ENCODE data around the gene VAC14. TPM values are rescaled to one million over a fixed set of nuclear protein-coding genes. Genes with fewer than 3 reads are reported as not detected.

The VAC14 gene
- total RNA-seq, 2 donors from 2014 or later, result 26.5 to 27.7 TPM

DNA sequence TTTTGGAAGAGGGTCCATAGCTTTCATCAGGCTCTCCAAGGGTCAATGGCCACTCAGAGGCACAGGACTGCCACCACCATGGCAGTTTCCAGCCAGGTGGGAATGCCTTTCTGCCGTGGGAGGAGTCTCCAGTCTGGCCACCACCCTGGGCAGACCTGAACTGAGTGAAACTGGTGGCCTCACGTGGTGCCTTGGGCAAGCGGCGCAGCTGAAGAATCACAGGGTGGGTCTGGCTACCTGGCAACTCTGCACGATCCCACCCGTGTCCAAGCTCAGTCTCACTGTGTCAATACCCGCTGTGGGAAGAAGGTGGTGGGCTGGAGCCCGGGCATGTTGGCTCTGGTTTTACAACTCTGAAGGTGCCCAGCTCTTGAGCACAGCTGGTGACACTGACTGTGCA, 31.8 kb downstream of the VAC14 start:
- H3K27ac ChIP-seq, result no peak overlapping the region

GRCh38 chr16:70768203-70768580, 32.8 kb downstream of the VAC14 start:
- WGBS, 2 donors, result 68 to 69% methylated on average over 5 of the region's 5 CpGs
- no peaks in the 10 kb centered on the region for H3K27me3 ChIP-seq
- H3K4me3 ChIP-seq, result no peak overlapping the region
- H3K9me3 ChIP-seq, result no peaks in the 10 kb centered on the region
- no peak overlapping the region for H3K27ac ChIP-seq
- no peak for TF ChIP-seq CTCF (IDR thresholded peaks at IDR 0.05)
- TF ChIP-seq POLR2A (IDR thresholded peaks at IDR 0.05), result no peak
- DNase-seq, result no peak
- intact Hi-C loops (cut with DNase I), result loop anchor here (5.0 kb wide), 1 partner anchor 91 kb away; no protein-coding TSS in a partner anchor
- H3K4me1 ChIP-seq, result no peaks in the 10 kb centered on the region
- no peaks in the 10 kb centered on the region for H3K36me3 ChIP-seq (replicated peaks in 1 of 2; ENCODE audit: insufficient read depth in 1 of 2, low read depth in 2 of 2)
- no peak for ATAC-seq

More for the DNA sequence above, 31.8 kb downstream of the VAC14 start:
- TF ChIP-seq CTCF (IDR thresholded peaks at IDR 0.05) (no peak), POLR2A (IDR thresholded peaks at IDR 0.05) (no peak)
- Histone ChIP-seq H3K36me3 (replicated peaks in 1 of 2; ENCODE audit: insufficient read depth in 1 of 2, low read depth in 2 of 2) (peaks cover 0 to under 1% of the 10 kb centered on the region in 2 donors), H3K9me3 (no peaks in the 10 kb centered on the region), H3K4me1 (no peaks in the 10 kb centered on the region), H3K4me3 (no peak overlapping the region), H3K27me3 (no peaks in the 10 kb centered on the region)
- ATAC-seq, result no peak
- intact Hi-C loops (cut with DNase I), result loop anchor here (5.0 kb wide), 1 partner anchor 92 kb away; no protein-coding TSS in a partner anchor
- 94 to 96% methylated on average over 5 to 8 of the region's 8 CpGs for WGBS, 2 donors
- DNase-seq, result no peak

DNA sequence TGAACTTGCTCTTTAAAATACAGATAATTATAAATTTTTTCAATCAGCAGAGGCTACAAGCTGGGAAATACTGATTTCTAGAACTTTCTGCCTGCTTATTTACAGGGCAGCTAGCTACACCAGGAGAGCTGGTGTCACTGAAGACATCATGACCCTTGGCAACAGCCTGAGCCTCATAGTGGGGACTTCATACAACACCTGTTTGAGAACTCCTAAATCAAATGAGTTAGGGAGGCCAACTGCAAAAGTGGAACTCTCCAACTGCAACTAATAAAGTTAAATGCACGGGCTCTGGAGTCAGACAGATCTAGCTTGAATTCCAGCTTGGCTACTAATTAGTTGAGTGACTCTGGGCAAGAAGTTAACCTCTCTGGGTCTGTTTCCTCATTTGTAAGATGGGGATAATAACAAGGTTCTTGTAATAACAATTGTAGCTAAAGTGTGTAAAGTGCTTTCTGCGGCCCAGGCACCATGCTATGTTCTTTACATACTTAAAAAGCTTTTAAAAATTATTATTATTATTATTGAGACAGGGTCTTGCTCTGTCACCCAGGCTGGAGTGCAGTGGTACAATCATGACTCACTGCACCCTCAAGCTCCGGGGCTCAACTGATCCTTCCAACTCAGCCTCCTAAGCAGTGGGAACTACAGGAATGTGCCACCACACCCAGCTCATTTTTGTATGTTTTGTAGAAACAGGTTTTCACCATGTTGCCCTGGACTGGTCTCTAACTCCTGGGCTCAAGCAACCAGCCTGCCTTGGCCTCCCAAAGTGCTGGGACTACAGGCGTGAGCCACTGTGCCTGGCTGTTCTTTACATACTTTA, 33.4 kb downstream of the VAC14 start:
- Histone ChIP-seq H3K27ac (no peak overlapping the region), H3K9me3 (no peaks in the 10 kb centered on the region), H3K27me3 (no peaks in the 10 kb centered on the region), H3K36me3 (replicated peaks in 1 of 2; ENCODE audit: insufficient read depth in 1 of 2, low read depth in 2 of 2) (peaks cover 0 to under 1% of the 10 kb centered on the region in 2 donors), H3K4me1 (no peaks in the 10 kb centered on the region), H3K4me3 (no peak overlapping the region)
- DNase-seq, result no peak
- TF ChIP-seq POLR2A (IDR thresholded peaks at IDR 0.05) (no peak), CTCF (IDR thresholded peaks at IDR 0.05) (no peak)
- no peak for ATAC-seq
- intact Hi-C loops (cut with DNase I), result loop anchor here (5.0 kb wide), 1 partner anchor 90 kb away; no protein-coding TSS in a partner anchor
- 88 to 90% methylated on average over 4 of the region's 4 CpGs for WGBS, 2 donors

- Histone ChIP-seq H3K4me3 (no peak overlapping the region), H3K27ac (no peak overlapping the region), H3K36me3 (replicated peaks in 1 of 2; ENCODE audit: insufficient read depth in 1 of 2, low read depth in 2 of 2) (peaks cover 0 to 8% of the 10 kb centered on the region in 2 donors), H3K4me1 (no peaks in the 10 kb centered on the region), H3K9me3 (no peaks in the 10 kb centered on the region), H3K27me3 (no peaks in the 10 kb centered on the region)
- intact Hi-C loops (cut with DNase I), result loop anchor here (5.0 kb wide), 1 partner anchor 89 kb away; no protein-coding TSS in a partner anchor
- ATAC-seq (no peak), DNase-seq (no peak)
- TF ChIP-seq CTCF (IDR thresholded peaks at IDR 0.05) (no peak), POLR2A (IDR thresholded peaks at IDR 0.05) (no peak)
- 93% methylated on average over 3 to 4 of the region's 4 CpGs for WGBS, 2 donors
Measured at GRCh38 chr16:70766658-70767057, 34.3 kb downstream of the VAC14 start.
